GM12891 (cell line): ENCODE results near the gene RERE.
A peak's percentile ranks its signal among the peaks of the same experiment; 100 is the strongest.

Source experiments
- DNase-seq: peaks from one replicate; pipeline ENCODE4 v3.0.0; 2011; ENCODE audit warnings: low spot score; ENCODE audit not compliant: insufficient read length
- FAIRE-seq: peaks from 2 replicates; lab custom pipeline; 2011; peaks lifted over from hg19 to GRCh38; lab: Jason Lieb, UNC
- PAX5 ChIP-seq: IDR thresholded peaks from 2 replicates; pipeline ENCODE4 v1.6.1; 2011; ENCODE audit warnings: low read length, moderate library complexity, mild to moderate bottlenecking; ENCODE audit not compliant: insufficient read depth, severe bottlenecking
- POLR2A ChIP-seq: IDR thresholded peaks from 2 replicates; pipeline ENCODE4 v1.6.1; 2011; ENCODE audit warnings: low read depth, low read length, control low read depth
- POLR2AphosphoS5 ChIP-seq: IDR thresholded peaks from 2 replicates; pipeline ENCODE4 v1.6.1; 2011; ENCODE audit warnings: low read depth, low read length, control low read depth
- POU2F2 ChIP-seq: IDR thresholded peaks from 2 replicates; pipeline ENCODE4 v1.6.1; 2011; ENCODE audit warnings: low read depth, mild to moderate bottlenecking, control low read depth, low read length, moderate library complexity
- SPI1 ChIP-seq: IDR thresholded peaks from 2 replicates; pipeline ENCODE4 v1.6.1; 2011; ENCODE audit warnings: low read depth, low read length, control low read depth
- TAF1 ChIP-seq: IDR thresholded peaks from 2 replicates; pipeline ENCODE4 v1.6.1; 2011; ENCODE audit warnings: low read depth, low read length, control low read depth

RERE gene

DNA sequence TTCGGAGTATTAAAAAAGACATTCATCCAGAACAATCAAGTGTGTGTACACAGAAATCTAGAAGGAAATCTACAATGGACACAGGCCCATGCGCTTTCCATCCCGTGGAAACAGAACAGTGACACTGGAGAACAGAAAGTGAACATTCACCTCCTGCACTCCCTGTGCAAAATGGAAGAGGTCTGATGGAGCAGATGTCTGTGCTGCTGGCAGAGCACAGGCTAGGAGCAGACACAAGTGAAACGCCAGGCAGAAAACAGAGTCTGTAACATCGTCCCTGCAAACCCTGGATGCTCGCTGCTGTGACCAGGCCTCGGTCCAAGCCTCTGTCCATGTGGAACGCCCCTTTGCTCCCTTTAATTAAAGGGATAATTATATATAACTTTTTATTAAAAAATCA lies 463.4 kb downstream of the RERE start:
- TF ChIP-seq PAX5 = no peak
- TF ChIP-seq SPI1 = no peak
- TF ChIP-seq POLR2AphosphoS5 = no peak
- no peak for TF ChIP-seq POLR2A
- TF ChIP-seq TAF1 = no peak
- no peak for TF ChIP-seq POU2F2
- FAIRE-seq = no peak
- DNase-seq = no peak

GRCh38 chr1:8352886-8353785 lies 464.3 kb downstream of the RERE start:
- TF ChIP-seq POLR2A = no peak
- TF ChIP-seq POLR2AphosphoS5 = no peak
- TF ChIP-seq TAF1 = no peak
- no peak for TF ChIP-seq SPI1
- no peak for TF ChIP-seq PAX5
- TF ChIP-seq POU2F2 = no peak
- no peak for DNase-seq
- FAIRE-seq = no peak

DNA sequence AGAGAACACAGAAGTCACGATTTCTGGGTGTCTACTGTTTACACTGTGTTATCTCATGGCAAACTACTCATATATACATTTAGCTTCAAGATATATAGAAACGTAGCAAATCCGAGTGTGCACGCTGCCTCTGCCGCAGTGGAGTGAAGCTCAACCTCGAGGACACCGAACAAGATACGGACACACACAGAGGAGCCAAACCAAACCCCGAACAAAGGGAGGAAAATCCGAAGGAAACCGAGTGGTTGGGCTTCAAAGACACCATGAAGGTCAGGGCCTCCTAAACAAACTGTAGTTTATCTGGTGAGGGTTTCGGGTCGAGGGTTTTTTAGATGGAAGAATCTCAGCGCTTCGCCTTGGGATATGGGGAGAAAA lies 465.0 kb downstream of the RERE start:
- FAIRE-seq (peak; percentile 33), DNase-seq (no peak)
- TF ChIP-seq TAF1 (no peak), POLR2A (no peak), POLR2AphosphoS5 (no peak), POU2F2 (no peak), PAX5 (no peak), SPI1 (no peak)

GRCh38 chr1:8351693-8352470 lies 465.6 kb downstream of the RERE start:
- TF ChIP-seq POU2F2 (no peak), TAF1 (no peak), POLR2AphosphoS5 (no peak), SPI1 (no peak), POLR2A (no peak), PAX5 (no peak)
- FAIRE-seq (peak; percentile 31), DNase-seq (peak; percentile 52)

DNA sequence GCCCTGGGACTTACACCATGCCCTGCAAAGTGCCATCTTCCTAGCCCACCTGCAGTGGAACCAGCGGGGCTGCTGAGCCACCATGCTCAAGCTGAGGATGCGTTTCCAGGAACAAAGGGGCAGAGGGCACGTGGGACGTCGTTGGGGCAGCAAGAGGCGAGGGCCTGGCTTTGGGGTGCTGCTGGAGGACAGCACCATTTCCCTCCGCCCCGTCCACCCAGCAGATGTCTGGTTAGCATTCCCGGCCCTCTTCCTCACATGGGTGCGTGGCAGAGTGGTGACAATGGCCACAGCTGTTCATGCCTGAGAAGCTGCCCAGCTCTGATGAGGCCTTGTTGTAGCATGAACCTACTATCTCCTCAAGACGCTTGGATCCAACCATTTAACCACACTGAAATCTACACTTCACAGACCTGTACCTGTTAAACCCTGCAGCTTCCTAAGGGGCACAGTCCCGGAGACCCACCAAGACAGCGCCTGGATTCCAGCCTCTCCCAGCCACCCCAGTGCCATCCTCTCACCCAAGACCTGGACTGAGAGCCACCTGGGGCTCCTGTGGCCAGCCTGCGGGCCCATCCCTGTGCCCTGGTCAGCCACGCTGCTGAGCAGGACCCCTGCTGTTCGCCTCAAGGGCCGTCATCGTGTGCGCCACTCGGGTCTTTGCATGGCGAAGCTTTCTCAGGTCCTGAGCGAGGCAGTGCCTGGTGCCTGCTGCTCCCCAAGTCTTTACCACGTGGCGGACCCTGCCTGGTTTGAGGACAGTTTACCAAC lies 466.3 kb downstream of the RERE start:
- FAIRE-seq (no peak), DNase-seq (no peak)
- TF ChIP-seq POLR2A (0 out of 2 replicates have a peak, but pooled peaks have one; percentile 30), POLR2AphosphoS5 (no peak)

DNA sequence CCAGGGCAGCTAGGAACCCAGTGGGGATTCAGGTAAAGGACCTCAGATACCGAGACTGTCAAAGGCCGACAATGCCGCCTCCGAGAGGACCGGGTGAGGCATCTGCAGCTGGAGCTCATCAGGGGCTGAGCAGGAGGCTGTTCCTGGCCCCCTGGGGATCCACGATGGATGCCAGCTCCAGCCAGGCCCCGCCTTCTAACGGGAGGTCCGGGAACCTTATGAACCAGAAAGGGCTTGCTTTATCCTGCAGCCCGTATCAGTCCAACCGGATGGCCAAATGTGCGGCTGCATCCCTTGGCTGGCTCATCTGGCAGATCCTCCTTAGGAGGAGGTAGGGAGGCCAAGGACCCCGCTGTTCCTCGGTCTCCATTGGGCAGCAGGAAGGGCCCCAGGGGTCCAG lies 467.5 kb downstream of the RERE start:
- FAIRE-seq = no peak
- DNase-seq = no peak
- no peak for TF ChIP-seq TAF1
- no peak for TF ChIP-seq POLR2A
- TF ChIP-seq POU2F2 = no peak
- TF ChIP-seq POLR2AphosphoS5 = no peak
- no peak for TF ChIP-seq PAX5
- no peak for TF ChIP-seq SPI1

DNA sequence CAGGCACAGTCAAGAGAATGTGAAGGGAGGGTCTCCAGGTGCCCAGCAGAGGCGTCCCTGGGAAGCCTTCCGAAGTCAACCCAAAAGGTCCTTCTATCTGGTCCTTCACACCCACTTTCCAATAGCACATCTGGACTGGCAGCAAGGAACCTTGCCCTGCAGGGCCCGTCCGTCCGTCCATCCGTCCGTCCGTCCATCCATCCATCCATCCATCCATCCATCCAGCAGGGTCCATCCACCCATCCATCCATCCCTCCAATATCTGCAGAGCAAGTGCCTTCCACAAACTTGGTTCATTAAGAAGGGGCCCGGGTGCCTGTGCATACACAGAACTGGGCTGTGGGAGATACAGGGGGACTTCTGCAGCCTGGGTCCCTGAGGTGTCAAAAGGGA lies 468.0 kb downstream of the RERE start:
- TF ChIP-seq POLR2A = no peak
- TF ChIP-seq POLR2AphosphoS5 = no peak
- TF ChIP-seq POU2F2 = no peak
- no peak for TF ChIP-seq TAF1
- DNase-seq (no peak), FAIRE-seq (no peak)

DNA sequence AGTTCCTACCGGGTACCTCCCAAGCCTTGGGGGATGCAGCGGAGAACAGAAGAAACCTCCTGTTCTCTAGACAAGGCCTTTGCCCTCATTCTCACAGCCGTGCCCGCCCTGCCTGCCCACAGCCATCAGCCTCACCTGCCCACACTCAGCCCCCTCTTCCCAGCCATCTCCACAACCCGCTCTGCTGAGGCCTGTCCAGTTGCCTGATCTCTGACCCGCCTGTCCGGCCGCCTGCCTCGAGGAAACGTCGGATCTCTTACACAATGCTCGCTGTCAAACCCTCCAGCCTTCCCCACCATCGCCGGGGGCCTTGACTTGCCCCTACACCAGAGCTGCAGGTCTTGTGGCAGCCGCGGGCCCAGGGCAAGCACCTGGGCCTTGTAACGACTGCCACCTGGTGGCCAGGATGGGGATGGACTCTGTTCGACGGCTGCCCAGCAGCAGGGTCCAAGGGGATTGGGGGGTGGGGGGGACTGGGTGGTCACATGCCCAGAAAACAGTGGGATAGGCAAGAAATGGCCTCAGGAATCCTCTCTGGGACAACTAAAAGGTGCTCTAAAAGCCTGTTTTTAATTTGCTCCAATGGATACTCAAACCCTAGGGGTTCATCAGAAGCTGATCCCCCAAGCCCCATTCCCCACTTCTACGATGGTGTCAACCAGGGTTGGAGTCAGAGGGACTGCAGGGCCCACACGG lies 468.5 kb downstream of the RERE start:
- FAIRE-seq = peak; percentile 89
- TF ChIP-seq PAX5 (no peak), TAF1 (no peak)
- peak; percentile 95 for DNase-seq
